GM10266 (cell line): ENCODE results near the gene G0S2.

Source experiments
- DNase-seq: peaks from one replicate; pipeline ENCODE4 v3.0.0; 2012; ENCODE audit errors: extremely low spot score
- CTCF ChIP-seq: IDR thresholded peaks from 2 replicates; pipeline ENCODE4 v1.5.1; 2012; ENCODE audit warnings: mild to moderate bottlenecking, low read depth; ENCODE audit not compliant: control insufficient read depth, insufficient read depth; ENCODE audit errors: missing control alignments

The G0S2 gene

DNA sequence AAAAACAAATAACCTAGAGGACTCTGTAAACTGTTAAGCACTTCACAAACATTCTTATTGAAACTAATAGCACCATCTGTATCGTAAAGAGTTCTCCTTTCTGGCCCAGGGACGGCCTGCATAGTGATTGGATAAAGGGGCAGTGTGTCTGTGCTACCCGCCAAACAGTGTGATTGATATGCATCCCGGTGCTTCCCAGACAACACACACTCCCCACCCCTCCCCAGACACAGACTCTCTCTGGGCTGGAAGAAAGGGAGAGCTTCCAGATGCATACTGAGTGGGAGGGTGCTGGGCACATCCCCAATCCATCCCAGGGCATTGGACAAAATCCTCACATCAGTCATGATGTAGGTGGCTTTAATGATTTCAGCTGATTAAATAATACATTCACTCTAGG lies 33.1 kb downstream of the G0S2 start:
- TF ChIP-seq CTCF: no peak
- no peak for DNase-seq

GRCh38 chr1:209710093-209710492 lies 34.9 kb downstream of the G0S2 start:
- DNase-seq: peak; percentile 15
- no peak for TF ChIP-seq CTCF

GRCh38 chr1:209710847-209711246 lies 35.6 kb downstream of the G0S2 start:
- DNase-seq: no peak
- TF ChIP-seq CTCF: no peak

- DNase-seq: no peak
- no peak for TF ChIP-seq CTCF
These were observed 39.1 kb downstream of the G0S2 start for GRCh38 chr1:209714338-209714737.

DNA sequence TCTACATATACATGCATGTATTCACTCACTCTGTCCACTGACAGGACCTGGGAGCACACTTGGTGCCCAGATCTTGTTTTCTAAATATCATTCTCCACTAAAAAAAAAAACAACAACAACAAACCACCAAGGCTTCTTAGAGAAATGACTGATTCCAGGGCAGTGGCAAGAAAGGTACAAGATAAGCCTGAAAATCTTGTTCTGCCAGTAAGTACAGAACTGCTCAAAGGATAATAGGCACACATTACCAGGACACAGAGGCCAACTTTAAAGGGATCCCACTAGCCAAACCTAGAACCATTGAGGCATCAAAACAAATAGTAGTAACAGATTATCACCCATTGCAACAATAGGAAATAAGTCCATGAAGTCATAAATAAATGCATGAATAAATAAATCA lies 40.1 kb downstream of the G0S2 start:
- no peak for DNase-seq
- TF ChIP-seq CTCF: no peak

DNA sequence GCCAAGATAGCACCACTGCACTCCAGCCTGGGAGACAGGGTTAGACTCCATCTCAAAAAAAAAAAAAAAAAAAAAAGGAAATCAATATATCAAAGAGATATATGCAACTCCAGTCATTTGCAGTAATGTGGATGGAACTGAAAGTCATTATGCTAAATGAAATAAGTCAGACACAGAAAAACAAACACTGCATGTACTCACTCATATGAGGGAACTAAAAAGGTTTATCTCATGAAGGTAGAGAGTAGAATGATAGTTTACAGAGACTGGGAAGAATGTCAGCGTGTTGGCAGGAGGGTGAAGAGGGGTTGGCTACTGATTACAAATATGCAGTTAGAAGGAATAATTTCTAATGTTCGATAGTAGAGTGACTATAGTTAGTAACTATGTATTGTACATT lies 42.6 kb downstream of the G0S2 start:
- DNase-seq: no peak
- no peak for TF ChIP-seq CTCF

DNA sequence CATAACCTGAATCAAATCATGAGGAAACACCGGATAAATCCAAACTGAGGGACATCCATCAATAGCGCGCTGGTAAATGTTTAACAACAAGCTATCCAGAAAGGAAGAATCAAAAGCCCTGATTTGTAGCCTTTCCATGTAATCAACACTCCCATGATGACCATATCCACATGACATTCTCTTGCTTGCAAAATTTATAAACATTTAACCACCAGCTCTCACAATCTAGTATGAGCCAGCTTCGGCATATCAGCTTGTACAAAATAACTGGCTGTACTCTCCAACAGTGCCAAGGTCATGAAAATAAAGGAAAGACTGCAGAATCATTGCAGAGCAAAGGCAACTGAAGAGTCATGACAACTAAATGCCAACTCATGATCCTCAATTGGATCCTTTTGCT lies 45.1 kb downstream of the G0S2 start:
- no peak for TF ChIP-seq CTCF
- DNase-seq: no peak
